Measurements from ENCODE around the gene MATN4. TPM values are rescaled to one million over a fixed set of nuclear protein-coding genes. Genes with fewer than 3 reads are reported as not detected.

MATN4 gene
- total and polyA plus RNA-seq, 11 donors: not detected

GRCh38 chr20:45293041-45294002 lies 14.8 kb downstream of the MATN4 start:
- Histone ChIP-seq H3K4me1 (peaks cover 0 to 19% (median 8%) of the 10 kb centered on the region in 12 donors), H3K9me3 (no peaks in the 10 kb centered on the region), H3K27ac (no peak overlapping the region), H3K27me3 (peaks cover 0 to 63% (median 11%) of the 10 kb centered on the region in 9 donors), H3K4me3 (peak overlapping the region; percentile 19 to 65 (median 52)), H3K36me3 (no peaks in the 10 kb centered on the region)
- TF ChIP-seq, protein P1, sequence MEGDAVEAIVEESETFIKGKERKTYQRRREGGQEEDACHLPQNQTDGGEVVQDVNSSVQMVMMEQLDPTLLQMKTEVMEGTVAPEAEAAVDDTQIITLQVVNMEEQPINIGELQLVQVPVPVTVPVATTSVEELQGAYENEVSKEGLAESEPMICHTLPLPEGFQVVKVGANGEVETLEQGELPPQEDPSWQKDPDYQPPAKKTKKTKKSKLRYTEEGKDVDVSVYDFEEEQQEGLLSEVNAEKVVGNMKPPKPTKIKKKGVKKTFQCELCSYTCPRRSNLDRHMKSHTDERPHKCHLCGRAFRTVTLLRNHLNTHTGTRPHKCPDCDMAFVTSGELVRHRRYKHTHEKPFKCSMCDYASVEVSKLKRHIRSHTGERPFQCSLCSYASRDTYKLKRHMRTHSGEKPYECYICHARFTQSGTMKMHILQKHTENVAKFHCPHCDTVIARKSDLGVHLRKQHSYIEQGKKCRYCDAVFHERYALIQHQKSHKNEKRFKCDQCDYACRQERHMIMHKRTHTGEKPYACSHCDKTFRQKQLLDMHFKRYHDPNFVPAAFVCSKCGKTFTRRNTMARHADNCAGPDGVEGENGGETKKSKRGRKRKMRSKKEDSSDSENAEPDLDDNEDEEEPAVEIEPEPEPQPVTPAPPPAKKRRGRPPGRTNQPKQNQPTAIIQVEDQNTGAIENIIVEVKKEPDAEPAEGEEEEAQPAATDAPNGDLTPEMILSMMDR (IDR thresholded peaks at IDR 0.05): peak; percentile 83 to 95 (median 91)
- no peak for TF ChIP-seq POLR2A (IDR thresholded peaks at IDR 0.05)
- ATAC-seq (peak; percentile 35 to 90 (median 86)), DNase-seq (peak; percentile 61 to 91 (median 81))
- 2 to 6% (median 3%) methylated on average over 43 to 79 of the region's 79 CpGs for WGBS, 4 donors
- intact Hi-C loops (cut with DNase I): loop anchor here in 7 of 10 donors (2.0 to 10.0 kb wide), 8 partner anchors 196 to 283 kb away; no protein-coding TSS in a partner anchor

DNA sequence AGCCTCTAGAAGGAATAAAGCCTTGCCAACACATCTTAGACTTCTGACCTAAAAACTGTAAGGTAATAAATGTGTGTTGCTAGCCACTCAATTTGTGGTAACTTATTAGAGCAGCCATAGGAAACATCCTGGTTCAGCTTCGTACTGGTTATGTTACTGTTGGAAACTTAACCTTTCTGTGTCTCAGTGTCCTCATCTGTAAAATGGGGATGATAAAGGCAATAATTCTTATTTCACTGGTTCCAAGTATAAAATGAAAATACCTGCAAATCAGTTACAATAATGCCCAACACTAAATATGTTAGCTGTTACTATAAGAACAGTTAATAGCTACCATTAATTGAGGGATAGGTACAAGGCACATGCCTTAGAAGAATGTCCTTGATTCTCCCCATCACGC lies 15.8 kb downstream of the MATN4 start:
- peaks cover 0 to 19% (median 8%) of the 10 kb centered on the region in 12 donors for H3K4me1 ChIP-seq
- WGBS, 4 donors: 72 to 93% (median 79%) methylated on average over 2 of the region's 2 CpGs
- intact Hi-C loops (cut with DNase I): loop anchor here in 7 of 10 donors (2.0 to 10.0 kb wide), 8 partner anchors 195 to 282 kb away; no protein-coding TSS in a partner anchor
- DNase-seq (no peak), ATAC-seq (no peak)
- no peak overlapping the region for H3K27ac ChIP-seq
- H3K9me3 ChIP-seq: no peaks in the 10 kb centered on the region
- TF ChIP-seq POLR2A (IDR thresholded peaks at IDR 0.05): no peak
- TF ChIP-seq, protein P1 (IDR thresholded peaks at IDR 0.05): no peak
- peaks cover 0 to 57% (median 11%) of the 10 kb centered on the region in 9 donors for H3K27me3 ChIP-seq
- H3K4me3 ChIP-seq: no peak overlapping the region
- H3K36me3 ChIP-seq: no peaks in the 10 kb centered on the region

DNA sequence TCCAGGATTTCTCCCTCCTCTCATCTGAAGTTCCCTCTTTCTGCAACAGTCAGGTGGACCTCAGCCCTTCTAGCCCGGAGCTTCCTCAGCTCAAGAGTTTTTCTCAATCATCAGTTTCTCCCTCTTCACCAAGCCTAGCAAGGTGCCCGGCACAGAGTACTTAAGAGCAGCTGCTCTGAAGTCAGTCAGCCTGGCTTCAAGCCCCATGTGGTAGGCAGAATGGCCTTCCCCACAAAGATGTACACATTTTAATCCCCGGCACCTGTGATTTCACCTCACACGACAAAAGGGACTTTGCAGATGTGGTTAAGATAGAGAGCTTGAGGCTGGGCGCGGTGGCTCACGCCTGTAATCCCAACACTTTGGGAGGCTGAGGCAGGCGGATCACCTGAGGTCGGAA lies 16.6 kb downstream of the MATN4 start:
- Histone ChIP-seq H3K36me3 (no peaks in the 10 kb centered on the region), H3K4me1 (peaks cover 0 to 19% (median 8%) of the 10 kb centered on the region in 12 donors), H3K4me3 (no peak overlapping the region), H3K27ac (no peak overlapping the region), H3K27me3 (peaks cover 0 to 50% (median 11%) of the 10 kb centered on the region in 9 donors), H3K9me3 (no peaks in the 10 kb centered on the region)
- ATAC-seq (no peak), DNase-seq (no peak)
- TF ChIP-seq, protein P1 (IDR thresholded peaks at IDR 0.05): no peak
- TF ChIP-seq POLR2A (IDR thresholded peaks at IDR 0.05): no peak
- intact Hi-C loops (cut with DNase I): loop anchor here in 8 of 10 donors (2.0 to 10.0 kb wide), 9 partner anchors 194 to 281 kb away; no protein-coding TSS in a partner anchor
- 84 to 85% (median 85%) methylated on average over 6 to 9 of the region's 9 CpGs for WGBS, 4 donors
